Stromal cell of bone marrow (primary cell): Measurements from ENCODE around the gene MAN2C1.

Source experiments
- DNase-seq: peaks from one replicate; pipeline ENCODE4 v3.0.0-alpha.2; 2012; ENCODE audit warnings: low read depth

MAN2C1 gene

GRCh38 chr15:75309711-75310110, 58.7 kb downstream of the MAN2C1 start:
- DNase-seq: no peak

GRCh38 chr15:75307778-75308390, 60.5 kb downstream of the MAN2C1 start:
- no peak for DNase-seq

GRCh38 chr15:75306188-75306587, 62.2 kb downstream of the MAN2C1 start:
- DNase-seq: no peak
